ENCODE results near the gene PXK.
"Not testable (repeated sequence)": the region's sequence is repeated elsewhere in the genome, so short reads cannot be mapped to it uniquely, and the experiment has no call there.

GRCh38 chr3:58437276-58437675, 104.6 kb downstream of the PXK start:
- TF ChIP-seq CTCF (conservative IDR thresholded peaks at IDR 0.05); EZH2 (IDR thresholded peaks at IDR 0.05; ENCODE audit: low read depth): not testable (repeated sequence)
